ES-I3 (cell line): Measurements from ENCODE around the gene MREG.
"Not testable (repeated sequence)": the region's sequence is repeated elsewhere in the genome, so short reads cannot be mapped to it uniquely, and the experiment has no call there.

ENCODE experiments used
- H3K36me3 ChIP-seq: 2 replicates; pipeline ENCODE4 v1.6.1; 2013; ENCODE audit warnings: mild to moderate bottlenecking, low read length, control low read depth, moderate library complexity; ENCODE audit not compliant: insufficient read depth
- H3K4me1 ChIP-seq: 2 replicates; pipeline ENCODE4 v1.6.1; 2013; ENCODE audit warnings: mild to moderate bottlenecking, control low read depth, low read length; ENCODE audit not compliant: insufficient read depth
- H3K9ac ChIP-seq: 2 replicates; pipeline ENCODE4 v1.6.1; 2013; ENCODE audit warnings: low read depth, mild to moderate bottlenecking, low read length, moderate library complexity
- H3K9me3 ChIP-seq: 2 replicates; pipeline ENCODE4 v1.6.1; 2013; ENCODE audit warnings: mild to moderate bottlenecking, low read length, moderate library complexity; ENCODE audit not compliant: control insufficient read depth, insufficient read depth

MREG gene

GRCh38 chr2:215988556-215989207, 24.7 kb downstream of the MREG start:
- H3K36me3 ChIP-seq, H3K9ac ChIP-seq, H3K9me3 ChIP-seq, H3K4me1 ChIP-seq: not testable (repeated sequence)

GRCh38 chr2:215985257-215985656, 28.1 kb downstream of the MREG start:
- Histone ChIP-seq H3K9me3 (peaks cover 8% of the 10 kb centered on the region), H3K9ac (no peak overlapping the region), H3K4me1 (no peaks in the 10 kb centered on the region), H3K36me3 (0 out of 2 replicates have a peak, but pooled peaks cover 4% of the 10 kb centered on the region)

GRCh38 chr2:215984661-215985060, 28.7 kb downstream of the MREG start:
- 0 out of 2 replicates have a peak, but pooled peaks cover 4% of the 10 kb centered on the region for H3K36me3 ChIP-seq
- H3K9ac ChIP-seq = no peak overlapping the region
- H3K9me3 ChIP-seq = peaks cover 8% of the 10 kb centered on the region
- H3K4me1 ChIP-seq = no peaks in the 10 kb centered on the region

GRCh38 chr2:215983581-215984351, 29.6 kb downstream of the MREG start:
- Histone ChIP-seq H3K9ac (no peak overlapping the region), H3K4me1 (no peaks in the 10 kb centered on the region), H3K9me3 (peaks cover 3% of the 10 kb centered on the region; the same call in 1 of the 2 replicates), H3K36me3 (0 out of 2 replicates have a peak, but pooled peaks cover 4% of the 10 kb centered on the region)

- Histone ChIP-seq H3K4me1 (no peaks in the 10 kb centered on the region), H3K9me3 (peaks cover 3% of the 10 kb centered on the region; the same call in 1 of the 2 replicates)
Observed at GRCh38 chr2:215982465-215982875, 30.9 kb downstream of the MREG start.

DNA sequence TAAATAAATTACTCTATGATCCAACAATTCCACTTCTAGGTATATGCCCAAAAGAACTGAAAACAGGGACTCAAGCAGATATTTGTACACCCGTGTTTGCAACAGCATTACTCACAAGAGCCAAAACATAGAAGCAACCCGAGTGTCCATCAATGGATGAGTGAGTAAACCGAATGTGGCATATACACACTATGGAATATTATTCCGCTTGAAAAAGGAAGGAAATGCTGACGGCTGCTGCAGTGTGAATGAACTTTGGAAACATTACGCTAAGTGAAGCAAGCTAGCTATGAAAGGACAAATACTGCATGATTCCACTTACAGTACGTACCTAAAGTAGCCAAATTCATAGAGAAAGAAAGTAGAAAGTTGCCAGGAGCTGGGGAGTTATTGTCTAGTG, 32.2 kb downstream of the MREG start:
- peaks cover 3% of the 10 kb centered on the region; the same call in 1 of the 2 replicates for H3K9me3 ChIP-seq
- H3K4me1 ChIP-seq = no peaks in the 10 kb centered on the region
- no peak overlapping the region for H3K9ac ChIP-seq
- 0 out of 2 replicates have a peak, but pooled peaks cover 4% of the 10 kb centered on the region for H3K36me3 ChIP-seq

More at GRCh38 chr2:215982465-215982875, 30.9 kb downstream of the MREG start:
- H3K9ac ChIP-seq = no peak overlapping the region
- 0 out of 2 replicates have a peak, but pooled peaks cover 4% of the 10 kb centered on the region for H3K36me3 ChIP-seq

- peaks cover 3% of the 10 kb centered on the region; the same call in 1 of the 2 replicates for H3K9me3 ChIP-seq
- H3K36me3 ChIP-seq = 0 out of 2 replicates have a peak, but pooled peaks cover 4% of the 10 kb centered on the region
- no peak overlapping the region for H3K9ac ChIP-seq
- peaks cover 1% of the 10 kb centered on the region; the same call in 1 of the 2 replicates for H3K4me1 ChIP-seq
Observed at GRCh38 chr2:215979620-215980019, 33.7 kb downstream of the MREG start.

DNA sequence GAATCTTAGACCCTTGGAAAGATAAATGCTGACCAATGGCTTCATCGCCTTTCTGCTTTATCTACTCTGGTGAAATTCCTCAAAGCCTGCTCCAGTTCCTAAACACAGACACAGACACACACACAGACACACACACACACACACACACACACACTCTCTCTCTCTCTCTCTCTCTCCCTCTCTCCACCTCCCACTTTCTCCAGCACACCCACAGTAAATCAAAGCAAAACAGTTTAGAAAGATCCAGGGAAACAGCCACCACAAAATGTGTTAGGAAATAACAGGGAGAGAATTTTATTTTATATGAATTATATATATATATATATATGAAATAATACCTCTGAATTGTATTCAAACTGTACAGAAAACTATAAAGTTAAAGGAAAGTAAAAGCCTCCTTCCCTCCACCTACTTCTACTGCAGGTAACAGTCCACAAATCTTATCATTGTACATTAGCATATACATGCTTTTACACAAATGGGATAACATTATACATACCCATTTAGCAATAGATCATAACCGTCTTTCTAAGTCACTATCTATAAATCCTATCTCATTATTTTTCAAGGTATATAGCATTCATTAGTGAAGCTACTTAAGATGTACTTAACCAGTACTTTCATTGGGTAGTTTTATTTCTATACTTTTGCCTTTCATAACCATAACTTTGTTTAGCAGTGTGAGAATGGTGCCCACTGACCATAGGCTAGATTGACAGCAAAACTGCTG, 38.5 kb downstream of the MREG start:
- peaks cover 18% of the 10 kb centered on the region; the same call in 1 of the 2 replicates for H3K4me1 ChIP-seq
- no peaks in the 10 kb centered on the region for H3K9me3 ChIP-seq
- no peaks in the 10 kb centered on the region for H3K36me3 ChIP-seq
- H3K9ac ChIP-seq = no peak overlapping the region

DNA sequence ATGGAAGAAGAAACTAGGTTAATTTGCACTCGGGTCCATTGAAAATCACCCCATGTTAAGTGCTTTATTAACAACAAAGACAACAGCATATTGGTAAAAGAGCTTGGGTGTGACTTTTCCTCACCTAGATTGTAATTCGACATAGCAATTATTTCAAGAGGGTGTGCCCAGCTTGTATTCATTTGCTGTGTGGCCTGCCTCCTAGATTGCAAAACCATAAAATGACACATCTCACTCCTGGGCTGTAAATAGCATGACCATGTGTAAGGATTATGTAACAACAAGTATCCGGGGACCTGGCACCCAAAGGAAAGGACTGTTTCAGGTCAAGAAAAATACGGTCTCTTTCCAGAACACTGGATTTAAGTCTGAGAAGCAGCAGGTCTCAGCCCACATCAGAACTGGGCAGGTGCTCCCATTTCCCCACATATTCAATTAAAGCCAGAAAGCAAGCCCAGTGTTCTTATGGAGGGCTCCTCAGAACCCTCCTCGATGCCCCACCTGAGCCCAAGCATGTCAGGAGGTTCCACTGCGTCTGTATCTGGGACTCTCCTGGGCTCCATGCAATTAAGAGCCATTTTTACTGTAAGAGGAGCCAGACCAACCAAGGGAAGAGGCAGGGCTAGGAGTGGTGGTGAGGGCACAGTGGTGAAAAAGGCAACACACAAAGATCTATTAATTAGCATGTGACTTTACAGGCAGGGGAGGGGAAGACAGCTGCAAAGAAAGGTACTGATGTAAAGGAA, 39.2 kb downstream of the MREG start:
- H3K36me3 ChIP-seq = no peaks in the 10 kb centered on the region
- no peak overlapping the region for H3K9ac ChIP-seq
- no peaks in the 10 kb centered on the region for H3K9me3 ChIP-seq
- peaks cover 18% of the 10 kb centered on the region; the same call in 1 of the 2 replicates for H3K4me1 ChIP-seq

DNA sequence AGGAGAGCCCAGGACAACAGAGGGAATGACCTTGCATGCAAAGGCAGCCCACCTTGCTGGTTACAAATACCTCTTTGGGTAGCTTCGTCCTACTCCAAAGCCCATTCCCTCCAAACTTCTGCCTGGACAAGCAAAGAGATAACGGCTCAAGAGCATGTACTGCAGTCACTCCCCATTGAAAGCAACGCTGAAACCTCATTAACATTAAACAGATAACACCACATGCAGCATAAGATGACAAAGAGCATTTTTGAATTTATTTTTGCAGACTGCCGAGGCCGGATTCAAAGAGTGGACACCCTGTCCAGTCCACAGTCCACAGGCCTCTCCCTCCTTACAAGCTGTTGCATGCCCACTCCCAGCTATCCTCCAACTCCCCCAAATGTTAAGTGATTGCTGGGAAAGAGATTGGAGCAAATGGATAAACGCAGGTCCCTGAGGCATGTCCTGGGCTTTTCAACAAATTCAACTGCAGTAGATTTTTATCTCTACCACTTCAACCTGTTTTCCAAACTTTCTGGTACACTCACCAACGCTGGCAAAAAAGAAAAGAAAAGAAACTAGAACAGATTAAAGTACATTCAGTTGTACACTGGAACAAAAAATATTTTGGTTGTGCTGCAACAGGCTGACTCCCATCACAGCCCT, 40.1 kb downstream of the MREG start:
- Histone ChIP-seq H3K4me1 (peaks cover 18% of the 10 kb centered on the region; the same call in 1 of the 2 replicates), H3K9me3 (no peaks in the 10 kb centered on the region), H3K9ac (no peak overlapping the region), H3K36me3 (no peaks in the 10 kb centered on the region)

GRCh38 chr2:215971671-215972070, 41.7 kb downstream of the MREG start:
- H3K36me3 ChIP-seq = no peaks in the 10 kb centered on the region
- H3K4me1 ChIP-seq = peaks cover 18% of the 10 kb centered on the region; the same call in 1 of the 2 replicates
- H3K9me3 ChIP-seq = no peaks in the 10 kb centered on the region
- H3K9ac ChIP-seq = no peak overlapping the region

DNA sequence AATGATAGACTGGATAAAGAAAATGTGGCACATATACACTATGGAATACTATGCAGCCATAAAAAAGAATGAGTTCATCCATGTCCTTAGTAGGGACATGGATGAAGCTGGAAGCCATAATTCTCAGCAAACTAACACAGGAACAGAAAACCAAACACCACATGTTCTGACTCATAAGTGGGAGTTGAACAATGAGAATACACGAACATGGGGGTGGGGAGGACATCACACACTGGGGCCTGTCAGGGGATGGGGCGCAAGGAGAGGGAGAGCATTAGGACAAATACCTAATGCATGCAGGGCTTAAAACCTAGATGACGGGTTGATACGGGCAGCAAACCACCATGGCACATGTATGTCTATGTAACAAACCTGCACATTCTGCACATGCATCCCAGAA, 42.5 kb downstream of the MREG start:
- H3K36me3 ChIP-seq, H3K9me3 ChIP-seq, H3K9ac ChIP-seq: not testable (repeated sequence)
- H3K4me1 ChIP-seq = peaks cover 18% of the 10 kb centered on the region; the same call in 1 of the 2 replicates

DNA sequence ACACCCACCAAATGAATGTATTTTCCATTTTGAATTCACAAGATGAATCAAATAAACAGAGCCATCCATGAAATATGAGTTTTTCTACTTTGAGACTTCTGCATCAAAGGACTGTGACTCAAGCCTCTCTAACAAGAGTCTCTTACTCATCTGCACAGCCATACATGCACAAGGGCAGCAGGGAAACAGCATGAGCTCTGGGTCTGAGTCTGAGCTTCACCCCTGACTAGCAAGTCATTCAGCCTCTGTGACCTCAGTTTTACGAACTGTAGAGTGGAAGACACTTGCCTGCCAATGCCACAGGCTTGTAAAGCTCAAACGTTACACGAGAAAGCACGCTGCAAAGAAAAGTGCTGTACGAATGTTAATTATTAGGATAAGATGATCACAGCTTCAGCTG, 42.9 kb downstream of the MREG start:
- H3K9me3 ChIP-seq = no peaks in the 10 kb centered on the region
- H3K36me3 ChIP-seq = no peaks in the 10 kb centered on the region
- H3K9ac ChIP-seq = no peak overlapping the region
- peaks cover 18% of the 10 kb centered on the region; the same call in 1 of the 2 replicates for H3K4me1 ChIP-seq
